OCI-LY3 (cell line): Measurements from ENCODE around the gene PPP1R7.

Source experiments
- H2AFZ ChIP-seq: fragments of 200-600, 300-600 bp; shearing (Covaris generic); 2 replicates; pipeline ENCODE4 v1.6.0; 2014; ENCODE audit warnings: antibody characterized with exemption, low read depth, low read length
- H3K27ac ChIP-seq: fragments of 200-600, 300-600 bp; sonication (generic); 2 replicates; pipeline ENCODE4 v1.5.1; 2014; ENCODE audit warnings: mild to moderate bottlenecking, low read length, moderate library complexity, mixed read lengths
- H3K27me3 ChIP-seq: fragments of 200-600, 300-600 bp; sonication (generic); 2 replicates; pipeline ENCODE4 v1.6.1; 2014; ENCODE audit warnings: low read depth, low read length, mixed read lengths
- H3K36me3 ChIP-seq: fragments of 200-600, 300-600 bp; sonication (generic); replicated peaks from 2 replicates; pipeline ENCODE3; 2014; ENCODE audit warnings: low read depth, low read length, mixed read lengths
- H3K4me1 ChIP-seq: fragments of 300-600, 200-600 bp; sonication (generic); 2 replicates; pipeline ENCODE4 v1.6.1; 2014; ENCODE audit warnings: low read length, mixed read lengths
- H3K4me2 ChIP-seq: fragments of 200-600, 300-600 bp; sonication (generic); 2 replicates; pipeline ENCODE4 v1.6.1; 2014; ENCODE audit warnings: low read length, mixed read lengths
- H3K4me3 ChIP-seq: fragments of 300-600, 200-600 bp; sonication (generic); 2 replicates; pipeline ENCODE4 v1.5.1; 2014; ENCODE audit warnings: antibody characterized with exemption, mild to moderate bottlenecking, low read length, moderate library complexity
- H3K79me2 ChIP-seq: fragments of 300-600, 200-600 bp; shearing (Covaris generic); 2 replicates; pipeline ENCODE4 v1.6.1; 2014; ENCODE audit warnings: mild to moderate bottlenecking, low read length, mixed read lengths
- H3K9ac ChIP-seq: fragments of 300-600, 200-600 bp; shearing (Covaris generic); 2 replicates; pipeline ENCODE4 v1.6.0; 2014; ENCODE audit warnings: mild to moderate bottlenecking, low read length, moderate library complexity
- H3K9me3 ChIP-seq: fragments of 200-600, 300-600 bp; shearing (Covaris generic); 2 replicates; pipeline ENCODE4 v1.6.1; 2014; ENCODE audit warnings: low read length, mixed read lengths; ENCODE audit not compliant: insufficient read depth
- H4K20me1 ChIP-seq: fragments of 200-600, 300-600 bp; sonication (generic); 2 replicates; pipeline ENCODE4 v1.6.1; 2016; ENCODE audit warnings: low read length, mixed read lengths; ENCODE audit not compliant: insufficient read depth
- CTCF ChIP-seq: fragments of 200-600, 300-600 bp; sonication (generic); IDR thresholded peaks from 2 replicates; pipeline ENCODE4 v1.5.1; 2014; ENCODE audit warnings: antibody characterized with exemption, low read length, low read depth
- EZH2phosphoT487 ChIP-seq: fragments of 200-600 bp; shearing (Covaris generic); IDR thresholded peaks from 2 replicates; pipeline ENCODE4 v1.6.1; 2018; ENCODE audit warnings: antibody characterized with exemption, mixed run types, low read depth

Gene PPP1R7

GRCh38 chr2:241179899-241180298, 29.6 kb downstream of the PPP1R7 start:
- Histone ChIP-seq H3K79me2 (no peaks in the 10 kb centered on the region), H3K9ac (no peak overlapping the region), H4K20me1 (no peaks in the 10 kb centered on the region), H3K9me3 (no peaks in the 10 kb centered on the region), H3K27ac (no peak overlapping the region), H3K4me2 (no peak overlapping the region), H3K4me1 (no peaks in the 10 kb centered on the region), H3K36me3 (no peaks in the 10 kb centered on the region), H3K4me3 (no peak overlapping the region), H2AFZ (no peak overlapping the region), H3K27me3 (no peaks in the 10 kb centered on the region)
- TF ChIP-seq CTCF = no peak
- no peak for TF ChIP-seq EZH2phosphoT487

GRCh38 chr2:241180495-241180894, 30.2 kb downstream of the PPP1R7 start:
- TF ChIP-seq EZH2phosphoT487 = no peak
- no peak for TF ChIP-seq CTCF
- H3K9ac ChIP-seq = no peak overlapping the region
- no peak overlapping the region for H3K4me3 ChIP-seq
- H4K20me1 ChIP-seq = no peaks in the 10 kb centered on the region
- H3K4me1 ChIP-seq = no peaks in the 10 kb centered on the region
- no peaks in the 10 kb centered on the region for H3K9me3 ChIP-seq
- H3K79me2 ChIP-seq = no peaks in the 10 kb centered on the region
- H3K27ac ChIP-seq = no peak overlapping the region
- H3K4me2 ChIP-seq = no peak overlapping the region
- no peak overlapping the region for H2AFZ ChIP-seq
- no peaks in the 10 kb centered on the region for H3K27me3 ChIP-seq
- no peaks in the 10 kb centered on the region for H3K36me3 ChIP-seq

GRCh38 chr2:241182126-241182525, 31.9 kb downstream of the PPP1R7 start:
- no peak overlapping the region for H3K4me3 ChIP-seq
- no peaks in the 10 kb centered on the region for H4K20me1 ChIP-seq
- no peak for TF ChIP-seq EZH2phosphoT487
- no peak for TF ChIP-seq CTCF
- H3K4me2 ChIP-seq = no peak overlapping the region
- no peak overlapping the region for H3K9ac ChIP-seq
- H3K27me3 ChIP-seq = no peaks in the 10 kb centered on the region
- H3K36me3 ChIP-seq = no peaks in the 10 kb centered on the region
- H3K4me1 ChIP-seq = no peaks in the 10 kb centered on the region
- no peak overlapping the region for H3K27ac ChIP-seq
- H3K9me3 ChIP-seq = no peaks in the 10 kb centered on the region
- no peaks in the 10 kb centered on the region for H3K79me2 ChIP-seq
- no peak overlapping the region for H2AFZ ChIP-seq

DNA sequence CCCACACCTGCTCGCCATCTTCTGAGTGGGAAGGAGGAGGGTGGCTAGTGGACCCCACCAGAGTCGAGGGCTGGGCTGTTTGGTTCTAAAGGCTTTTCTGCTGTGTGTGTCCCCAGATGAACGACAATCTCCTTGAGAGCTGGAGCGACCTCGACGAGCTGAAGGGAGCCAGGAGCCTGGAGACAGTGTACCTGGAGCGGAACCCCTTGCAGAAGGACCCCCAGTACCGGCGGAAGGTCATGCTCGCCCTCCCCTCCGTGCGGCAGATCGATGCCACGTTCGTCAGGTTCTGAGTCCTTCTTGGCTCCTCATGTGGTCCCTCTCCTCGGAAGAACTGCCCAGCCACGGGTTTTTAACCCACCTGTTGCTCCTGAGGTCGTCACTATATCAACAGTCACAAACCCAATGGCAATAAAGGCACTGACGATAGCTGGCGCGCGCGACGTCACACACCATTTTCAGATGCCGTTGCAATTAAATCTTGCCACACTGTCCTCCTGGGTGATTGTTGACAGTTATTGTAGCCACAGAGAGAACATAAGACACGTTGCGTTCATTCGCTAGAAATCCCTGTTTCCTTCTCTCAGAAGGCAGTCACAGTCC, 32.4 kb downstream of the PPP1R7 start:
- H3K27ac ChIP-seq = no peak overlapping the region
- no peak overlapping the region for H3K4me3 ChIP-seq
- H2AFZ ChIP-seq = no peak overlapping the region
- H3K36me3 ChIP-seq = no peaks in the 10 kb centered on the region
- H3K4me2 ChIP-seq = no peak overlapping the region
- H3K27me3 ChIP-seq = no peaks in the 10 kb centered on the region
- H3K4me1 ChIP-seq = no peaks in the 10 kb centered on the region
- TF ChIP-seq EZH2phosphoT487 (no peak), CTCF (no peak)
- H3K79me2 ChIP-seq = no peaks in the 10 kb centered on the region
- H3K9ac ChIP-seq = no peak overlapping the region
- H4K20me1 ChIP-seq = no peaks in the 10 kb centered on the region
- H3K9me3 ChIP-seq = no peaks in the 10 kb centered on the region
